Raji (cell line): ENCODE results near the gene STRADA.

Experiments
- POLR2A ChIP-seq: IDR thresholded peaks from 2 replicates; pipeline ENCODE4 v1.6.1; 2011; ENCODE audit warnings: low read depth, low read length, control low read depth; ENCODE audit not compliant: insufficient read depth

The STRADA gene

GRCh38 chr17:63682441-63682840, 59.2 kb downstream of the STRADA start:
- no peak for TF ChIP-seq POLR2A

GRCh38 chr17:63681530-63681929, 60.1 kb downstream of the STRADA start:
- TF ChIP-seq POLR2A: no peak

GRCh38 chr17:63680700-63681099, 60.9 kb downstream of the STRADA start:
- no peak for TF ChIP-seq POLR2A

GRCh38 chr17:63679214-63679613, 62.4 kb downstream of the STRADA start:
- no peak for TF ChIP-seq POLR2A

GRCh38 chr17:63676584-63676983, 65.0 kb downstream of the STRADA start:
- TF ChIP-seq POLR2A: no peak

GRCh38 chr17:63675607-63676546, 65.7 kb downstream of the STRADA start:
- no peak for TF ChIP-seq POLR2A

- no peak for TF ChIP-seq POLR2A
These were observed 66.4 kb downstream of the STRADA start for GRCh38 chr17:63675231-63675606.

GRCh38 chr17:63672856-63673255, 68.7 kb downstream of the STRADA start:
- TF ChIP-seq POLR2A: no peak

- TF ChIP-seq POLR2A: no peak
These were observed 75.9 kb downstream of the STRADA start for GRCh38 chr17:63665527-63666214.

- TF ChIP-seq POLR2A: no peak
These were observed 81.7 kb downstream of the STRADA start for GRCh38 chr17:63659850-63660249.

GRCh38 chr17:63658366-63658765, 83.2 kb downstream of the STRADA start:
- no peak for TF ChIP-seq POLR2A

GRCh38 chr17:63657786-63658185, 83.8 kb downstream of the STRADA start:
- no peak for TF ChIP-seq POLR2A

GRCh38 chr17:63653050-63653449, 88.5 kb downstream of the STRADA start:
- no peak for TF ChIP-seq POLR2A
